HCEC 1CT (cell line): ENCODE results near the gene ITGB1.
"Not testable (repeated sequence)": the region's sequence is repeated elsewhere in the genome, so short reads cannot be mapped to it uniquely, and the experiment has no call there.

Experiments used
- DNase-seq: peaks from one replicate; pipeline ENCODE4 v3.0.0-alpha.2; 2017

ITGB1 gene

GRCh38 chr10:32931593-32931992, 26.4 kb downstream of the ITGB1 start:
- DNase-seq = no peak

GRCh38 chr10:32930036-32930435, 28.0 kb downstream of the ITGB1 start:
- DNase-seq = no peak

- no peak for DNase-seq
Measured at GRCh38 chr10:32929634-32930033, 28.4 kb downstream of the ITGB1 start.

- no peak for DNase-seq
Measured at GRCh38 chr10:32927750-32928149, 30.3 kb downstream of the ITGB1 start.

- no peak for DNase-seq
Measured at GRCh38 chr10:32923849-32924248, 34.2 kb downstream of the ITGB1 start.

- DNase-seq = no peak
Measured at GRCh38 chr10:32923134-32923533, 34.9 kb downstream of the ITGB1 start.

- DNase-seq = no peak
Measured at GRCh38 chr10:32922170-32922569, 35.9 kb downstream of the ITGB1 start.

GRCh38 chr10:32917817-32918216, 40.2 kb downstream of the ITGB1 start:
- not testable (repeated sequence) for DNase-seq

- DNase-seq = no peak
Measured at GRCh38 chr10:32911285-32912016, 46.6 kb downstream of the ITGB1 start.

- not testable (repeated sequence) for DNase-seq
Measured at GRCh38 chr10:32909970-32910369, 48.1 kb downstream of the ITGB1 start.

GRCh38 chr10:32909456-32909855, 48.6 kb downstream of the ITGB1 start:
- DNase-seq = no peak

GRCh38 chr10:32906595-32906994, 51.4 kb downstream of the ITGB1 start:
- no peak for DNase-seq

GRCh38 chr10:32905466-32905865, 52.6 kb downstream of the ITGB1 start:
- DNase-seq = no peak

- no peak for DNase-seq
Measured at GRCh38 chr10:32901815-32902214, 56.2 kb downstream of the ITGB1 start.

- DNase-seq = not testable (repeated sequence)
Measured at GRCh38 chr10:32895200-32895968, 62.6 kb downstream of the ITGB1 start.

- no peak for DNase-seq
Measured at GRCh38 chr10:32893916-32894664, 63.9 kb downstream of the ITGB1 start.

GRCh38 chr10:32893434-32893833, 64.6 kb downstream of the ITGB1 start:
- no peak for DNase-seq

GRCh38 chr10:32891261-32891660, 66.8 kb downstream of the ITGB1 start:
- DNase-seq = no peak

GRCh38 chr10:32890444-32890843, 67.6 kb downstream of the ITGB1 start:
- DNase-seq = no peak

GRCh38 chr10:32889631-32890212, 68.3 kb downstream of the ITGB1 start:
- DNase-seq = no peak

GRCh38 chr10:32888161-32888927, 69.7 kb downstream of the ITGB1 start:
- DNase-seq = no peak

GRCh38 chr10:32887481-32887880, 70.5 kb downstream of the ITGB1 start:
- DNase-seq = no peak
